MG63 (cell line): Measurements from ENCODE around the gene SLC6A13. TPM values are rescaled to one million over a fixed set of nuclear protein-coding genes. Genes with fewer than 3 reads are reported as not detected.

Source experiments
- DNase-seq: peaks from one replicate; pipeline ENCODE4 v3.0.0-alpha.2; 2020
- H3K27me3 ChIP-seq: fragments of 250-450 bp; sonication (Bioruptor Pico); 2 replicates; pipeline ENCODE4 v1.5.1; 2020; ENCODE audit warnings: mild to moderate bottlenecking, moderate library complexity
- H3K36me3 ChIP-seq: fragments of 250-450 bp; sonication (Bioruptor Pico); 2 replicates; pipeline ENCODE4 v1.5.1; 2020; ENCODE audit warnings: mild to moderate bottlenecking, moderate library complexity
- H3K4me3 ChIP-seq: fragments of 250-450 bp; sonication (Bioruptor Pico); 2 replicates; pipeline ENCODE4 v1.5.1; 2020; ENCODE audit warnings: mild to moderate bottlenecking, moderate library complexity
- H3K9me3 ChIP-seq: fragments of 250-450 bp; sonication (Bioruptor Pico); 2 replicates; pipeline ENCODE4 v1.5.1; 2020; ENCODE audit warnings: mild to moderate bottlenecking, moderate library complexity
- total RNA-seq: library from RNA; depleted of rRNA; stranded (reverse); fragments of >200 nt; shearing (Covaris generic); gene quantifications from 2 replicates; pipeline ENCODE4 v1.2.3, GENCODE V29; 2014; ENCODE audit warnings: low replicate concordance

SLC6A13 gene
- total RNA-seq, 1 experiment from 2014 or later = not detected

GRCh38 chr12:213527-213932 is 49.1 kb downstream of the SLC6A13 start:
- Histone ChIP-seq H3K36me3 (no peaks in the 10 kb centered on the region), H3K27me3 (peaks cover 2% of the 10 kb centered on the region; the same call in 1 of the 2 replicates), H3K4me3 (no peak overlapping the region), H3K9me3 (no peaks in the 10 kb centered on the region)
- no peak for DNase-seq

DNA sequence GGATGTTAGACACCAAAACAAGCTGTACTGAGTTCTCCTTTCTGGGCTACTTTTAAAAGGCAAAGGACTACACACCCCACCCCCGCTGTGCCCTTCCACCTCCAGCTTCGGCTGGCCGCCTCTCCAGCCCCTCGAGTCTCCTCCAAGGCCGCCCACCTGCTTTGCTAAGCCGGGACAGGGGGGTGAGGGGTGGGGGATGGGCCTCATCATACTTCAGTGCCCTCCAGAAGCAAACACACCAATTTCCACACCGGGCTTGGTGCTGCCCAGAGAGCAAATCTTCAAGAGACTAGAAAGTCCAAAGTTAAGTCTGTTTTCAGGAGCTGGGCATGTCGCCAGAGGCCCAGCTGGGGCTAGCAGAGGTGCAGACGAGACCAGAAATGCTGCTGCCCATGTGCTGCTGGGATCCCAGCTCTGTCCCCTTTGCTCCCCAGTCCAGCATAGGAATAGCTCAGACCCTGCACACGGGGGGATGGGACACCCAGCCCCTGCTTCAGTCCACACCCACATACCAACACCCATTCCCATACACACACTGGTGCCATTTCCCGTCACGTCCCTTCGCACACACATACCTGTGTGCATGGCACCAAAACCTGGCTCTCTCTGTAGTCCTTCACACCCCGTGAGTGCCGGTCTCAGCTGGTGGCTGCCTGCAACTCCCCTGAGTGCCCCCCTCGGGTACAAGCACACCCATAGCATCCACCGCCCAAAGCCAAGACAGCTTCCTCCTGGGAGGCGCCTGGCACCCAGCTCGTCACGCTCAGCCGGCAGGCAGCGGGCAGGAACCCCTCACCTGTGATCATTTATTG is 49.7 kb downstream of the SLC6A13 start:
- Histone ChIP-seq H3K36me3 (no peaks in the 10 kb centered on the region), H3K4me3 (no peak overlapping the region), H3K9me3 (no peaks in the 10 kb centered on the region), H3K27me3 (peaks cover 2% of the 10 kb centered on the region; the same call in 1 of the 2 replicates)
- no peak for DNase-seq

GRCh38 chr12:212415-212714 is 50.3 kb downstream of the SLC6A13 start:
- no peaks in the 10 kb centered on the region for H3K9me3 ChIP-seq
- peaks cover 2% of the 10 kb centered on the region; the same call in 1 of the 2 replicates for H3K27me3 ChIP-seq
- no peak overlapping the region for H3K4me3 ChIP-seq
- DNase-seq = no peak
- no peaks in the 10 kb centered on the region for H3K36me3 ChIP-seq

DNA sequence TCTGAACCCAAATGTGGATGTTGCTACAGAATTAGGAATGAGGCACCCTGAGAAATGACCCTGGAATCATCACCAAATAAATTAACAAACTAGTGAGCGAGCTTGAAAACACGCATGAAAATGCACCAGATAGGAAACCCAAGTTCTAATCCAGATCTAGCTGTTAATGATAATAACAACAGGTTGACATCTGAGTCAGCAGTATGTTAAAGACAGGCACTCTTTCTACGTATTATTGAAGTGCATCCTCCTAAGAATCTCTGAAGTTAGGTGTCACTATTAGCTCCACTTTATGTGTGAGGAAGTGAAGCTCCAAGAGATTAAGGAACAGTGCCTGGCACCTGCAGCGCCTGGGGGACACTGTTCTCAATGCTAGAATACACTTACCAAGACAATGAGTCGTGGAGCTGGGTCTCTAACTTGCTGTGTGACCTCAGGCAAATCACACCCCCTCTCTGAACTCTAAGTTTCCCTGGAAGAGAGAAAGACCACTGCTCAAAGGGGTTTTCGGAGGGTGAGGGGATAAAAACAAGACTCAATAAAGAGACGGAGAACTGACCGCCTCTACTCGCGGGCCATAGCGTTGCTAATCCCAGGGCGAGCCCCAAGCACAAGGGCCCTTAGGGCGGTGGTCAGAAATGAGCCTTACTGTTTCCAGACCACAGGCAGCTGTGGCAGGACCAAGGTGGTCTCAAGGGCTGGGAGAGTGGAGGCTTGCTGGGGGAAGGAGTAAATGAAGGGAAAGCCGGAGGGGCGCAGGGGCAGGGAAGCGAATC is 50.8 kb downstream of the SLC6A13 start:
- Histone ChIP-seq H3K27me3 (peaks cover 2% of the 10 kb centered on the region; the same call in 1 of the 2 replicates), H3K9me3 (no peaks in the 10 kb centered on the region), H3K4me3 (no peak overlapping the region), H3K36me3 (no peaks in the 10 kb centered on the region)
- DNase-seq = no peak

DNA sequence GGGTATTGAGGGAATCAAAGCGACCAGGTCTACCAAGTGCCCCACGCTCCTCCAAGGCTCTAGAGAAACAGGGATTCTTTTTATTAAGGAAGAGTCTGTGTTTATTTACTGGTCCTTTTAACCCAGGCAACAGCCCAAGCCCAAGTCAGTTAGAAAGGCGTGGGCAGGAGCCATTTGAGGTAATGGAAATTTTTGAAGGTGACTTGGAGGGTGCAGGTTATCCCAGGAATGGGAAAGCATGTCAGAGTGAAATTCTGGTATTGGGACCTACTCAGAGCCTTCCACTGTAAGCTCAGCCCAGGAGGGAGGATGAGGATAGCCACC is 51.5 kb downstream of the SLC6A13 start:
- H3K9me3 ChIP-seq = no peaks in the 10 kb centered on the region
- H3K36me3 ChIP-seq = no peaks in the 10 kb centered on the region
- DNase-seq = no peak
- H3K4me3 ChIP-seq = no peak overlapping the region
- H3K27me3 ChIP-seq = peaks cover 2% of the 10 kb centered on the region; the same call in 1 of the 2 replicates

DNA sequence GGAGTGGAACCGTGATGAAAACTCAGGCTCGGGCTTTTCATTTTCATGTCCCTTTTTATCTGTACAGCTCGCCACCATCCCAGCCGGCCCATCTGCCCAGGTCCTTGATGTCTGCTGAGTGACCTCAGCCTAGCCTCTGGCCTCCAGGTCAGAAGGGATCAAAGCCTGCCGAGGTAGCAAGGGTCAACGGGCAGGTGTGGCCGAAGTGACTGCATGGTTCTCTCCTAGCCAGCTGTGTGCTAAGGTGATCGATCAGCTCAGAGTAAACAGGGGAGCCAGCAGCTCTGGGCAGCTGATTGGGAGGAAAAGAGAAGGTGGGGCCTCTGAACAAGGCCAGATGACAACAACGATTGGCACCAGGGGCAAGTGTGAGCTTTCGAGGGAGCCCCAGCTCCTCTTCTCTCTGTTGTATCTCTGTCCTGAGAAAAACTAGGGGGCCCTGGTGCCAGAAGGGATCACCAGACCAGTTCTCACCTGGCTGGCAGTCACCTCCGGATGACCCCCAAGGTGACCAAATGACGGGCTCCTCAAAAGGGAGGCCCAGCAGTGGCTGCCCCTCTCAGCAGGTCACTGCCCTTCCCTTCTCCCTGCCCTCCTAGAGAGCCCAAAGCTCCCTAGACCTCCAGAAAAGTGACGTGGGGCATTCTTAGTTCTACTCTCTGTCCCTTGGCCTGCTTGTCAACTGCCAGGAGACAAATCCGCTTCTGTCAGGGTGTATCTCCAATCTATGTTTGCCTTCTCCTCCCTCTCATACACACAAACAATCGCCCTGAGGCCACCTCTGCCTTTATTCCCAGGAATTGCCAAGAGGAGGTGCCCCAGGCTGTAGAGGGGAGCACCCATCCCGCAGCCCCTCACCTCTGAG is 52.1 kb downstream of the SLC6A13 start:
- Histone ChIP-seq H3K36me3 (no peaks in the 10 kb centered on the region), H3K9me3 (no peaks in the 10 kb centered on the region), H3K27me3 (peaks cover 3% of the 10 kb centered on the region; the same call in 1 of the 2 replicates), H3K4me3 (no peak overlapping the region)
- no peak for DNase-seq

DNA sequence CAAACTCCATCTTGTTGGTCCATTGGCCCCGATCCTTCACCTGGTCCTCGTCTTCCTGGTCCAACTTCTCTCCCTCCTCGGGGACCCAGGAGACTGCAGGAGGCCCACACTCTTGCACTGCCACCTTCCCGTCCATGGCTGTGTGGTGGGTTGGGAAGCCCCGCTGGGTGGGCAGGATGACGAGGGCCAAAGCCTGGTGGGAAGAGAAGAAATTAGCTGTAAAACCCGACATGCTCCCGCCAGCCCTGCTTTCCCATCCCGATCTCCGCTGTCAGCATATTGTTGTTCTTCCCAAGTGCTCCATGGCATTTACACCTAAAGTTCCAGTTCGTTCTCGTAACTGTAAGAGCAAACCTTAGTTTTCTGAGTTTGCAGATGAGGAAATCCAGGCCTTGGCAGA is 52.8 kb downstream of the SLC6A13 start:
- DNase-seq = no peak
- Histone ChIP-seq H3K36me3 (no peaks in the 10 kb centered on the region), H3K9me3 (no peaks in the 10 kb centered on the region), H3K4me3 (no peak overlapping the region), H3K27me3 (peaks cover 6% of the 10 kb centered on the region; the same call in 1 of the 2 replicates)

GRCh38 chr12:209246-209645 is 53.4 kb downstream of the SLC6A13 start:
- no peaks in the 10 kb centered on the region for H3K9me3 ChIP-seq
- no peaks in the 10 kb centered on the region for H3K36me3 ChIP-seq
- H3K27me3 ChIP-seq = peaks cover 6% of the 10 kb centered on the region; the same call in 1 of the 2 replicates
- DNase-seq = no peak
- no peak overlapping the region for H3K4me3 ChIP-seq

DNA sequence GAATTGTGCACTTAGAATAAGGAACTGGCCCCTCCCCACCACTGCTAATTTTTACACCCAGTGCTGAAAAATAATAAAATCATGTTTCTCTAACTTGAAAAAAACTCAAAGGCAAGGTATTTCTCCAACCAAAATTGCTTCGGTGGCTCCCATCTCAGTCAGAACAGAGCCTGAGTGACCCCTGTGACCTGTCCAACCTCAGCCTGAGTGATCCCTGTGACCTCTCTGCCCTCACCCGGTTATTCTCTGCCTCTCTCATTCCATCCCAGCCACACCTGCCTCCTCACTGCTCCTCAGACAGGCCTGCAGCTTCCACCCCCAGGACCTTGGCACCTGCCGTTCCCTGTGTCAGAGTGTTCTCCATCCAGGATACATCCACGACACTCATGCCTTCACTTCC is 53.8 kb downstream of the SLC6A13 start:
- Histone ChIP-seq H3K9me3 (no peaks in the 10 kb centered on the region), H3K27me3 (peaks cover 10% of the 10 kb centered on the region; the same call in 1 of the 2 replicates), H3K36me3 (no peaks in the 10 kb centered on the region), H3K4me3 (no peak overlapping the region)
- no peak for DNase-seq

DNA sequence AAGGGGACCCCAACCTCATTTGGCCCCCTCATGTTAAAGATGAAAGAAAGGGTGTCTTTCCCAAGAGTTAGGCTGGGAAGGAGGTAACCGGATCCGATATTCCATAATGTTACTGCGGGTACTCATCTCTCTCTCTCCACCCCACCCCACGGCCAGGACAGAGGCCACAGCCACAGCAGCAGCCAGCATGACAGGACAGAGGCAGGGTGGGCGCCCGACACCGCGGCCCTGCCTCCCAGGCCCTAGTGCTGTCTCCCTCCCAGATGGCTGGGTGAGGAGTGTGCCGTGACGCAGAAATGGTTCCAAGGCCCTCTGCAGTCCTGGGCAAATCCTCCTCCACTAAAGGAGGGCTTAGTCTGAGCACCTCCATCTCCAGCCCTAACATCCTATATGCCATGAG is 54.8 kb downstream of the SLC6A13 start:
- Histone ChIP-seq H3K36me3 (no peaks in the 10 kb centered on the region), H3K9me3 (no peaks in the 10 kb centered on the region), H3K27me3 (peaks cover 14% of the 10 kb centered on the region; the same call in 1 of the 2 replicates), H3K4me3 (no peak overlapping the region)
- no peak for DNase-seq

DNA sequence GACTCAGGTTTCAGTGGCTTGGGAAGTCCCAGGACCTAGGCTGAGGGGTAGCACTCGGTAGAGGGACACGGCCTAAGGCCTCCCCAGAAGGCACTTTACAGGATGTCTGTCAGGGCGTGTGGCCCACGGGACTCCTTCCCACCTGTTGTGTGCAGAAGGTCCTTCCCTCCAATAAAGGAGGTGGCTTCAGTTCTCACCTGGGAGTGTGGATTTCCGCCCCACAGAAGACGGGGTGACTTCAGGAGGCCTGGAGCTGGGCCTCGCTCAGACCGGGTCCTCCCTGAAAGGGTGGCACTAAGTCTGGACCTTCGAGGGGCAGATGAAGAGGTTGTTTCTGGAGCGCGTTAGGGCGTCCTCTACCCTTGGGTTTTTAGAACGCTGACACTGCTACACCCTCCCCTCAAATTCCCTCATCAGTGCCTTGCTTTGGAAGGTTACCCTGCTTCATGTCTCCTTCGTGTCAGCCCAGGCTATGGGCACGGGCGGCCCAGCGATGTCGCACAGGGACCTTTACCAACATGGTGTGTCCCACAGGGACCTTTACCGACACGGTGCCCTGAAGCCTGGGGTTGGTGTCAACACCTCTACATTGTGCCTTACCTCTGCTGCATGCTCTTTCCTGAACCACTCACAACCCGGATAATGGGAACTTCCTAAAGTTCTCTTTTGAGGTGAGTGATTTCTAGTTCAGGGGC is 55.7 kb downstream of the SLC6A13 start:
- no peak for DNase-seq
- no peak overlapping the region for H3K4me3 ChIP-seq
- H3K27me3 ChIP-seq = peaks cover 23% of the 10 kb centered on the region
- H3K9me3 ChIP-seq = no peaks in the 10 kb centered on the region
- no peaks in the 10 kb centered on the region for H3K36me3 ChIP-seq

DNA sequence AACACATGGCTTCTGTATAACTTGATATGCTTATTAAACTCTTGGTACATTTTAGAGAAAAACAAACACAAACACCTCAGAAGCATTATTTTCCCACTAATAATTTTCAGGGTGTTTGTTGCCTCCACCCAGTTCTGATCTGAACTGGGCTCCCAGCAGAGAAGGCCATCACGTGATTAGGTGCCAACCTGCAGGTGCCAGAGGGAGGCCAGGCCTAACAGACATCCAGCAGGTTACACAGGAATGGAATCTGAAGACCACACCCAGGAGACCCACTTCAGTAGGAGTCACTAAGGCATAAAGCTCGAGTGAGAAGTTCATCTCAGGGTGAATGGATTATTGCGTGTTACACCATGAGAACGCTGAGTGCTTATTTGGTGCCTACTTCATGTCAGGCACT is 57.6 kb downstream of the SLC6A13 start:
- H3K36me3 ChIP-seq = no peaks in the 10 kb centered on the region
- H3K27me3 ChIP-seq = peaks cover 34% of the 10 kb centered on the region
- no peak for DNase-seq
- no peaks in the 10 kb centered on the region for H3K9me3 ChIP-seq
- no peak overlapping the region for H3K4me3 ChIP-seq

DNA sequence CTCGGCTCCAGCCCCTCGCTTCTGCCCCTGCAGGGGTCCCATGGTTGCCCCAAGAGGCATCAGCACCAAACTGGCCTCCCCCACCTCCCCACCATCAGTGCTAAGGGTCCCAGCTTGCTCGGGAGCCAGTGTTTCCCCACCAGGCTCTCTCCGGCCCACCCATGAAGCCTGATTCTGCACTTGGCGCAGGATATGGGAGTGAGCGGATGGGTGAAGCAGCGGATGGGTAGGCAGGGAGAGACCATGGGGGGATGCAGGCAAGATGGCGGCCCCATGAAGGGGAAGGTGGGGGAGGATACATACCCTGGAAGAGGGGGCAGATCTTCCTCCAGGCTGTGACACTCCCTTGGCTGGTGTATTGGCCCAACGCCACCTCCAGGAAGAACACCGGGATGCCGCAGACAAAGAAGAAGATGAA is 58.4 kb downstream of the SLC6A13 start:
- Histone ChIP-seq H3K36me3 (no peaks in the 10 kb centered on the region), H3K27me3 (peaks cover 40% of the 10 kb centered on the region), H3K4me3 (no peak overlapping the region), H3K9me3 (no peaks in the 10 kb centered on the region)
- no peak for DNase-seq

DNA sequence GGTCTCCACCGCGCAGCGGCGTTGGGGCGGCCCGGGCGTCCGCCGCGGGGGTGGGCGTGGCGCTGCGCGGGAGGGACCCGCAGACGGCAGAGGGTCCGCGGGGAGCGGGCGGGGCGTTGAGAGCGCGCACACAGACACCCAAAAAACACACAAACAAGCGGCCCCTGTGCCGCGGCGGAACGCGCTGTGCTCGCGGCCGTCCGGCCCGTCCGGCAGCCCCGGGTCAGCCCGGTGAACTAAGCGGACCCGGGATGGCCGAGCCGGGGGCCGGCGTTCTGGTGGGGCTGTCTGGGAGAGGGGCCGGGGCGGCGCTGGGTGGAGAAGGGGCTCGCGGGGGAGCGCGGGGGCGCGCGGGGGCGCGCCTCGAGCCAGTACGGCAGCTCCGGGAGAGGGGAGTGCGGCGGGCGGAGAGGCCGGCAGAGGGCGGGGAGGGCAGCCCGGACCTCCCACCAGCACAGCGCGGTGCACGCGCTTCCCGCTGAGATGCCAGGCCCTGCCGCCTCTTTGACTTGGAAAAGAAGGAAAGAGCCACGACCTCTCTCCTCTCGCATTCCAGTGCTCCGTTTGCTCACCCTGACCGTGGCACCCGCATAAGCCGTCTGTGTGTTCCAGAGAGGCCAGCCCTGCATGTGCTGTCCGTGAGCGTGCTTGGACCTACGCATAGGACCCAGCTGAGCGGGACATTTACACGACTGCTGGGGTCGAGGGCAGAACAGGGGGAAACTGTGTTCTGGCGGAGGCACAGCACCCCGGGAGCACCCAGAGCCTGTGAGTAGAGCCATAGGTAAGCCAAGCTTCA is 59.0 kb downstream of the SLC6A13 start:
- peak overlapping the region; percentile 45 for H3K4me3 ChIP-seq
- H3K27me3 ChIP-seq = peaks cover 42% of the 10 kb centered on the region
- H3K9me3 ChIP-seq = no peaks in the 10 kb centered on the region
- H3K36me3 ChIP-seq = no peaks in the 10 kb centered on the region
- peak; percentile 46 for DNase-seq

DNA sequence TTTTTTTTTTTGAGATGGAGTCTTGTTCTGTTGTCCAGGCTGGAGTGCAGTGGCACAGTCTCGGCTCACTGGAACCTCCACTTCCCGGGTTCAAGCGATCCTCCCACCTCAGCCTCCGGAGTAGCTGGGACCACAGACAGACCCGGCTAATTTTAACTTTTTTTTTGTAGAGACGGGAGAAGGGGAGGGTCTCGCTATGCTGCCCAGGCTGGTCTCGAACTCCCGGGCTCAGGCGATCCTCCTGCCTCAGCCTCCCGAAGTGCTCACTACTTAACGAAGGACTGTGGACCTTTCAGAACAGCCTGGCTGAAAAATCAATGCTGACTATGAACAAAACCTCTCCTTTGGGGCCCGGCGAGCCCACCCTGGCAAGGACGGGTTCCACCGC is 59.6 kb downstream of the SLC6A13 start:
- H3K9me3 ChIP-seq = no peaks in the 10 kb centered on the region
- no peaks in the 10 kb centered on the region for H3K36me3 ChIP-seq
- H3K4me3 ChIP-seq = no peak overlapping the region
- DNase-seq = no peak
- peaks cover 42% of the 10 kb centered on the region for H3K27me3 ChIP-seq
